HG03196 (cell line): Measurements from ENCODE around the gene ELMO2.

Experiments
- ATAC-seq: cut with Tn5 transposase; IDR thresholded peaks from one replicate; pipeline ENCODE4 v1.9.1; 2021; ENCODE audit not compliant: unreplicated experiment

The ELMO2 gene

GRCh38 chr20:46353500-46354206 is 52.8 kb downstream of the ELMO2 start:
- no peak for ATAC-seq

- ATAC-seq = no peak
Observed at GRCh38 chr20:46352370-46352938, 54.0 kb downstream of the ELMO2 start.

DNA sequence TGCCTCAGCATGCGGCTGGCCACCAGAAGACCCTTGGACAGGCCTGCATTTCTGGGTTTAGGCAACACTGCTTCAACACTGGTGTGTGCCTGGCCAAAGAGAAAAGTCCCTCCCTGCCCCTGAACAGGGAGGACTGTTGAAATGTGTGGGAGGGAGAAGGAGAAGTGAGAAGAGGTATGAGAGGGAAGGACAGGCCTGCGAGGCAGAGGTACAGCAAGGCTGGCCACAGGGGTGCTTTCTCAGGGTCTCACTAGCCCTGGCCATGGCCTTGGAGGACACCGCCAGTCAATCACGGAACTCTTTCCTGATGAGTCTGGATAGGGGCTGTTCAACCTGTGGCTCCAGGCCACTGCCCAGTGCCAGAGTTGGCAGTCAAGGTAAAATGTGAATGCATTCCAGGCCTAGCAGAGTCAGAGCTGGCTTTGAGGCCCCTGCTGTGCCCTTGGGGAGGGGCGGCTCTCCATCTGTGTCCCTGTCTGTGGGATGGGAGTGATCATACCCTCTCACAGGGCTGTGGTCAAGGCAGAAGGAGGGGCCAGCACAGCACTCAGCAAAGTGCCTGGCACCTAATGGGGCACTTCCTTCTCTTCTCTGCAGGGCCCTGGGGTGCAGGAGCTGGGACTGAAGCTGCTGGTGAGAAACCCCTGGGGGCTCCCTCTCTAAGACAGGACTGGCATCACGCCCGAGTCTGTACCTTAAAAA is 54.9 kb downstream of the ELMO2 start:
- no peak for ATAC-seq

DNA sequence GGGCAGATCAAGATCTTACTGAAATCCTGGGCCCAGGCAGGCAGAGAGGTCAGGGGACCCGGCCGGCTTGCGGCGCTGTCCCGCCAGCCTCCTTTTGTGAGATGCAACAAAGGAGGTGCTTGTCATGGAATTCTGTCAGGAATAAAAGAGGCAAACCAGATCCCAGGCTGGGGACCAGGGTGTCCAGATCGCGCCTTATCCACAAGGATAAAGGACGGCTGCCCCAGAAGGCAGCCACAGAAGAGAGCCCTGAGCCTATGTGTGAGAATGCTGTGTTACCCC is 55.5 kb downstream of the ELMO2 start:
- ATAC-seq = no peak

DNA sequence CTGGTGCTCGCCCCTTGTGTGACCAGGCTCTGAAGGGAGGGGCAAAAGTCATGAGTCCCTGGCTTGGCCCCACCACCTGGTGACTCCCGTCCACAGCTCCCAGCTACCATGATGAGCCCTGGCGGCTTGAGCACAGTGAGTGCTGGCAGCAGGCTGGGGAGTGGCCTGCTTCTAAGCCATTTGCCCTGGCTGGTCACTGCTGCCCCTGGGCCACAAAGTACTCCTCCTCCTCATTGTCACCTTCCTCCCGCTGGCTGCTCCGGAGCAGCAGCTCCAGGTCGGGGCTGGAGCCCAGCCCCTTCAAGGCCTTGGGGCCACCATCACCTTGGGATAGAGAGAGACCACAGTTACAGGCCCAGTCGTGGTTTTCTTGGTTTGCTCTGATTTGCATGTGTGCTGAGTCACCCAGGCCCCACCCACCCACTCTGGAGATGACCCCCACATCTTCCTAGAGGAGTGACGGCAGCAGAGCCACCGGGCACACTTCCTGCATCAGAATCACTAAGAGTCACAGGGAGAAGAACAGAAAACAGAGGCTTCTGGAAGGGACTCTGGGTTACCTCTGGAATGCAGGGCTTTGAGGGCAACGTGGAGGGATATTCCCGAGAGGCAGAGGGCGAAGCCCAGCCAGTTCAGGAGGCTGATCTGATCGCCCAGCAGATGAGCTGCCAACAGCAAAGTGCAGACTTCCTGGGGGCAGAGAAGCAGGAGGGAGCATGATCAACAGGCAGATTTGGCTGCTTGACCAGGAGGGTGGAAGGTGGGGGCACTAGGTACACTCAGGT is 56.0 kb downstream of the ELMO2 start:
- ATAC-seq = no peak

DNA sequence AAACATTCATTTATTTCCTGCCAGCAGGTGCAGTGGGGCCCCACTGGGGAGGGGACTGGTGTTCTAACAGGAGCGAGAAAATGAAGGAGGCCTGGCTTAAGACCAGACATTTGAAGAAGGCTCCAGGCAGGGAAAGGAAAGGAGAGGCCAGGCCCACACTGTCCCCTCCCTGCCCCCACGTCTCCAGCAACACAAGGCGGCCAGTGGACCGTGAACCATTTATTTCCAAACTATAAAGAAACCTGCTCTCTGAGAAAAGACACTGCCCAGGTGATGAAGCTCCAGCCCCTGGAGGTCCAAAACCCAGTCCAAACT is 56.7 kb downstream of the ELMO2 start:
- ATAC-seq = no peak

DNA sequence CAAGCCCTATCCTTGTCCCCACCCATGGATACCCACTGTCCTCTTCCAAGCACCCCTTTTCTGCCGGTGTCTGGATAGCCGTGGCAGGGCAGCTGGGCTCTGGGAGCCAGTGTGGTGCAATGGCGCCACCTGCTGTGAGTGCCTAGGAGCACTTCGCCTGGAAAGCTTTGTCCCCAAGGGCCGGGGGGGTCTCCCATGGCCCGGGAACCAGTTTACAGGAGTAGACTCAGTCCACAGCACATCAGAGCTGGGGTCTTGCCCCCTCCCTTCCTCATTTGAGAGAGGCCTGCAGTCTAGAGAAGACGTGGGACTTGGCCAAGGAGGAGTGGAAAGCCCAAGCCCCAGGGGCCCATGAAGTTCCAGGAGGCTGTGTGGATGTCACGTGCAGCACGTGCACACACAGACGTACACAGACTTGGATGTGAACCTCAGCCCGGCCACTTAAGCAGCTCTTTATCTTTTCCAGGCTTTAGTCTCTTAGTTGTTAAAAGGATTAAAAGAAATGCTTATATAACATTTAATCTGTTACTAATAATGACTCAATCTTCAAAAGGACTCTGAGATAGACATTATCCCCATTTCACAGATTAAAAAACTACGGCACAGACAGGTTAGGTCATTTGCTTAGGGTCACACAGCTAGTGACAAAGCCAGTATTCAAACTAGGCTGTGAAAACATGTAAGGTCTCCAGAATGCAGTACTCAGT is 57.2 kb downstream of the ELMO2 start:
- ATAC-seq = no peak

DNA sequence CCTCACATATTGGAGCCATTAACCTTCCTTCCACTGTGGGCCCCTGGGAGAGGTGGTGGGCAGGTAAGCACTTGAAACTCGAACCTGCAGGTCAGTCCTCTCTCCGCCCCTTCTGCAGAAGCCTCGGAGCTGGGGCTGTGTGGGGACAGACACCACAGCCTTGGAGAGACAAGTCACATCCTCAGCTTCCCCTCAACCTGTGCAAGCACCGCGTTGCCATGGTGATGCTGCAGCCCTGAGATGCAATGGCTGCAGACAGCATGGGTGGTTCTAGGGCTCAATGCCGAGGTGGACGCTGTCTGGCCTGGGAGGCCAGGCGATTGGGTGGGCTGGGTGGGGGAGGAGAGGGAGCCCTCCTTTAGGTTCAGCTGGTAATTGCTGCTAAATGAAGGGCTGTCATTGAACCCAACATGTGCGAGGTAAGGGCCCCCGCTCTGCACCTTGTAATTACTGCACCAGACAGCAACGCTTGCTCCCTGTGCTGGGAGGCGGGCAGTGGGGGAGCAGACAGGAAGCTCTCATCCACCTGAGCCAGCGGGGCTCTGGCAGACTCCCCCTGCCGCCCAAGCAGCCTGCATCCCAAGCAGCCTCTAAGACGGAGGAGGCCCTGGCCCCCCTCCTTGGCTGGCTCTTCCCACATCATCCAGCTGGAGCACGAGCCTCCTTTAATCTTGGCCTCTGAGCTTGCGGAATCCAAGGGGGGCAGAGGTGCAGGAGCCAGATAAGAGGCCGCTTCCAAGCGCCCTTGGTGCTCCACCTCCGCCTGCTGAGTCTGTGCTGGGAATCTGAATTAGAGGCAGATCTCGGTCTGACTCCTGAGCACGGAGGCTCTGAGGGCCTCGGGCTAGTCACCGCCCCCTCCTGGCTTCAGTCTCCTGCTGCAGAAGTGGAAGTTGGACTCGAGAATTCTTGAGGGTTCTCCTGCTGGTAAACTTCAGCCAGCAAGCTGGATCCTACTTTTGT is 58.3 kb downstream of the ELMO2 start:
- no peak for ATAC-seq

DNA sequence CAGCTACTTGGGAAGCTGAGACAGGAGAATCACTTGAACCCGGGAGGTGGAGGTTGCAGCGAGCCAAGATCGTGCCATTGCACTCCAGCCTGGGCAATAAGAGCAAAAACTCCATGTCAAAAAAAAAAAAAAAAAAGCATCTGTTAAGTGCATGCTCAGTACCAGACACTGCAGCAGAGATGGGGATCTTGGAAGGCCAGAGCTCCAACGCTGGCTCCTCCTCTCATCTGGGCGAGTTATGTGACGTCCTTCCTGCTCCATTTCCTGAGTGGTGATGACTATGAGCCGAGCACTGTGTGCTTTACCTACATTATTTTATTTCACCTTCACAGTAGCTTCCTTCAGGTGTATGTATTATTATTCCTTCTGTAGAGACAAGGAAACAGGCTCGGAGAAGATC is 59.6 kb downstream of the ELMO2 start:
- no peak for ATAC-seq

- ATAC-seq = no peak
Observed at GRCh38 chr20:46344488-46345162, 61.8 kb downstream of the ELMO2 start.

- ATAC-seq = no peak
Observed at GRCh38 chr20:46343975-46344357, 62.4 kb downstream of the ELMO2 start.

DNA sequence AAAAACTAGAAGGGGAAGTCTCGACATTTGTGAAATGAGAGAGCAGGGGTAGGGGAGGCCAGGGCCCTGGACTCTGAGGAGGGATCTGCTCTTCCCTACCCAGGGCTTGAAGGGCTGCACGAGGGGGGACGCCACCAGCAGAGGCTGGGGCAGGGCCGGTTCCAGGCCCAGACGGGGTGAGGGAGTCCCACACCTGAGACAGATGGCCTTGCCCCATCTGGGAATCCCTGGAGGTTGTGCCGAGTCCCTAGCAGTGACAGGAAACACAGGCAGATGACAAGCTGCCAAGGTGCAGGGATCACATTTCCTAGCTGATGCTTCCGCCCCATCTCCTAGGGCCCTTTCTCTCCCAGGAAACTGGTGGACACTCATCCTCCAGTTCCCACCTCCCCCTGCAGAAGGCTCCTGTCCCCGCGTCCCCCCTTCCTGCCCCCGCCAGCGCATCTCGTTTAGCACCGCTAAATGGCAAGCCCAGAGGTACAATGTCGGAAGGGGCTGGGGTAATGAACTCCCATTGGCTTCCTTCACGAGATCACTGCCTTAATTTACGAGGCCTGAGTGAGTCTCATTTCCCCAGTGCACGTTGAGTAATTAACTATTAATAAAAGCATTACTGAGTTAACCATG is 63.0 kb downstream of the ELMO2 start:
- no peak for ATAC-seq

DNA sequence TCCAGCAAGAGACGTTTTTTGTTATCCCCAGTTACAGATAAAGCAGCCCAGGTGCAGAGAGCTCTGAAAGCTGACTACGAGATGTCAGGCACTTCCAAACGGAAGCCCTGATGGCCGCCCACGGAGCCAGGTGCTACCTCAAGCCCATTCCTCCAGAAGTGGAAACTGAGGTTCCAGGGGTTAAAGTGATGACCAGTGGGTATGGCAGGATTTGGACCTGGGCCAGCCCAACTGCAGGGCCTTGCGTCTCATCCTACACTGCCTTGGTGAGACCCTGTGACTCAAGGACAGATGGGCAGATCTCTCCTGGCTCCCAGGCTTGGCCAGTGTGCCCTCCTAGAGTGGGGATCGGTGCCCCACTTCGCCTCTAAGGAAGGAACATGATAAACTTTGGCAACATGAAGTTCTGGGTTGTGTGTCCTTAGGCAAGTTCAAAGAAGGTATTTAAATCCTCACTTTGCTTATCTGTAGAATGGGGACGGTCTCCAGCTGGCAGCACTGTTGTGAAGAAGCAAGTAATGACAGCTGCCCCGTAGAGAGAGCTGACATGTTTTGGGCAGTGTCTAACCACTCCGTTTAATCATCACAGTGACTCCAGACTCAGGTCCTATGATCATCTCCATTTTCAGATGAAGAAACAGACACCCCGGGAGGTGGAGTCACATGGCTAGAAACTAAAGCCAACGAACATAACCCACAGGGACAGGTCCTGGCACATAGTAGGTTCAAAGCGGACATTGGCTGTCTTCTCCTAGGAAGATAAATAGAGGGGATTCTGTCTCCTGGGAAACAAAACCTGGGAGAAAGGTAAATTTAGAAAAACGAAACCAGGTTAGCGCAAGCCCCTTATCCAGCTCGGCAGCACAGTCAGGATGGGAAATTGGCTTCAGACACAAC is 63.7 kb downstream of the ELMO2 start:
- ATAC-seq = no peak

DNA sequence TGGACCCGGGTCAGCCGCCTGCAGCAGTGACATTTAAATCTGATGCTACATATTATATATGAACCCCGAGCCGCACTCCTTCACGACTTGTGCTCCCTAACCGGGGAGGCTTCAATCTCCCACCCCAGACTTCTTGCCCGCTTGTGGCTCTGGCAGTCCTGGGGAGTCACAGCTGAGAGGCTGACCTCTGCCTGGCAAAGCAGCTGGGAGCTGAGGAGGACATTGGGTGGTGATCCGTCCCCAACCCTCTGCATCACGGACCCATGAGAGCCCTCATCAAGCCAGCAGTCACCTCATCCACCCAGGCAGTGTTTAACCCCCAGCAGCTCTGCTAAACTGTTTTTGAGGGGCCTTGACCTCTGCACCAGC is 64.4 kb downstream of the ELMO2 start:
- ATAC-seq = no peak

DNA sequence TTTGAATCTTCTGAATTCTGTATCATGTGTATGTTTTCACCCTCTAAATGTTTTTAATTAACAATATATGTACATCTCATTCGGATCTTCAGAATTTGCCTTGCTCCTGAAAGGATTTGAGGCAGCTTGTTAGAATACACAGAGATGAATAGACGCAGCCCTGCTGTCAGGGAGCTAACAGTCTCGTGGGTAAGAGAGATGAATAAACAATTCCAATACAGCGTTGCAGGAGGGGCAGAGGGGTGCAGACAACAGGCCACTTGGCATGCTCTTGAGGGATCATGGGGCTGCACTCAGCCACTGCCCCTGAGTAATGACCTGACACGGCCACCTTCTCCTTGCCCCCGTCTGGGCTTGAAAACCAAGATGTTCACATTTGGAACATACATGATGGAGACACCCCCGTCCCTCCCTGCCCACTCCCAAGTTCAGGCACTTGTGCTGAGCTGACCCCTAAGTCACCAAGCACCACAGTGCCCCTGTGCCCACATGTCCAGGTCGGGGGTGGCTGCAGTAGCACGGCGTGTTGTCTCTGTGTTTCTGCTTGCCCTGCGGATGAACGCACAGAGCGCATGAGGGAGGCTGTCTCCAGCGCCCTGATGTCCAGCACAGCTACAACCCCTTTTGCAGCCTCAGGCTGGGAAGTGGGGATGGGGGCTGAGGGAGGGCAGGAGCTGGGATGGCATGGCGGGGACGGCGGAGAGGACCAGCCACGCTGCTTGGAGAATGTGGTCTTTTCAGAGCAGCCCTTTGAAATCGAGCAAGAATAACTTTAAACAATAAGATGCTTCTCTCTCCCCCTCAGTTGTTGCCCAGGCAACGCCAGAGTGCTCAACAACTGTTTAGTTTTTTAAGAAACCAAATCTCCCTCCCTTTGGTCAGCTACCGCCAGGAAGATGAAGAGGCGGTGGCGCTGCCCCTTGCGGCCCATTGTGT is 65.1 kb downstream of the ELMO2 start:
- ATAC-seq = no peak

- ATAC-seq = no peak
Observed at GRCh38 chr20:46339037-46339436, 67.4 kb downstream of the ELMO2 start.

DNA sequence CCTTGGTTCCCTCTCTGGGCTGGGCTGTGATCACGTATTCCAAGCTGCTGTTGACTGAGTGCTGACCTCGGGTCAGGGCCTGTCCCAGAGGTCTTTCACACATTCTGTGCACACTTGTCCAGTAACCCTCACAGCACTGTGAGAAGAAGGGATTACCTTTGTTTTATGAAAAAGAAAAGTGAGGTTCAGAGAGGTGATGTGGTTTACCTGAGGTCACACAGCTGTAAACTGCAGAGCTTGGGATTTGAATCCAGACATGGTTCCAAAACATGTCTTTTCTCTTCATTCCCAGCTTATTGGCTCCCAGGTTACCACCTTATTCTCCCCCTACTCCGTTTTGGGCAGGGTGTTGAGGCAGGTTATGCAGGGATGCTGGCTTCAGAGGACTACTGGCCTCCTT is 69.7 kb downstream of the ELMO2 start:
- no peak for ATAC-seq
